Endothelial cell of umbilical vein (primary cell): ENCODE results near the gene OSTM1.

Experiments
- CTCF ChIP-seq, 2 donors: IDR thresholded peaks; 1 replicate in 1 of 2; 2 replicates in 1 of 2; pipeline ENCODE4 v1.5.1; 2011; ENCODE audit warnings: low read length in 2 of 2, mild to moderate bottlenecking in 2 of 2, moderate library complexity in 2 of 2, control low read depth in 1 of 2, inconsistent platforms in 1 of 2, low read depth in 1 of 2; ENCODE audit not compliant: insufficient read depth in 1 of 2; ENCODE audit errors: extremely low read depth in 1 of 2
- EZH2 ChIP-seq: IDR thresholded peaks from 2 replicates; pipeline ENCODE4 v1.6.1; 2012; ENCODE audit warnings: borderline replicate concordance, low read depth, mild to moderate bottlenecking, moderate library complexity, low read length, inconsistent platforms; ENCODE audit not compliant: severe bottlenecking
- GATA2 ChIP-seq: IDR thresholded peaks from 2 replicates; pipeline ENCODE4 v1.7.0; 2011; ENCODE audit warnings: low read depth, mild to moderate bottlenecking, moderate library complexity, mixed read lengths, low read length; ENCODE audit not compliant: insufficient read length, insufficient read depth
- MAX ChIP-seq: IDR thresholded peaks from 2 replicates; pipeline ENCODE4 v1.6.1; 2011; ENCODE audit not compliant: insufficient read depth, insufficient read length
- POLR2A ChIP-seq: IDR thresholded peaks from 2 replicates; pipeline ENCODE4 v1.6.1; 2012; ENCODE audit warnings: low read depth, mild to moderate bottlenecking, control low read depth, low read length
- POLR2AphosphoS5 ChIP-seq: IDR thresholded peaks from 2 replicates; pipeline ENCODE4 v1.6.1; 2012; ENCODE audit warnings: low read depth, mild to moderate bottlenecking, control low read depth, low read length, moderate library complexity; ENCODE audit not compliant: insufficient read depth

- TF ChIP-seq CTCF (IDR thresholded peaks at IDR 0.05; ENCODE audit: extremely low read depth in 1 of 2, insufficient read depth in 1 of 2, low read depth in 1 of 2, low read length in 2 of 2) (no peak), GATA2 (no peak), MAX (no peak), EZH2 (no peak), POLR2A (no peak), POLR2AphosphoS5 (no peak)
Measured at GRCh38 chr6:108024427-108025073, 50.0 kb downstream of the OSTM1 start.
